ENCODE measurements around the gene VASH2.
"Not testable (repeated sequence)": the region's sequence is repeated elsewhere in the genome, so short reads cannot be mapped to it uniquely, and the experiment has no call there.

VASH2 gene

DNA sequence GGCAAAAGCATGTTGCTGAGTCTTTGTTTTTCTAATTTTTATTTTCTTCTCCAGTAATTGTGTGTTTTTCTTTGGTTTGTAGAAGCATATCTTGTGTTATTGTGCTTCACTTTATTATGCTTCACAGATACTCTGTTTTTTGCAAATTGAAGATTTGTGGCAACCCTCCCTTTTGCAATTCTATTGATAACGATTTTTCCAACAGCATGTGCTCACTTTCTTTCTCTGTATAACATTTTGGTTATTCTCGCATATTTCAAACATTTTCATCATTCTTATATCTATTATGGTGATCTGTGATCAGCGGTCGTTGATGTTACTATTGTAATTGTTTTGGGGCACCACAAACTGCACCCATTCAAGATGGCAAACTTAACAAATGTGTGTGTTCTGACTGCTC, 69.1 kb downstream of the VASH2 start:
- Histone ChIP-seq H3K4me3 (ENCODE audit: low read depth in 1 of 2, low read length in 2 of 2) (no peak overlapping the region), H3K9me3 (ENCODE audit: control insufficient read depth in 1 of 2, low read length in 2 of 2) (no peaks in the 10 kb centered on the region), H3K4me1 (ENCODE audit: control insufficient read depth in 1 of 2, insufficient read depth in 2 of 2, low read length in 2 of 2) (peaks cover 2 to 4% of the 10 kb centered on the region in 2 donors), H3K27ac (ENCODE audit: low read depth, low read length) (no peak overlapping the region), H3K27me3 (ENCODE audit: control insufficient read depth in 1 of 2, insufficient read depth in 2 of 2, low read length in 2 of 2) (no peaks in the 10 kb centered on the region), H3K9ac (ENCODE audit: low read depth in 1 of 2, low read length in 2 of 2) (no peak overlapping the region), H3K36me3 (ENCODE audit: control insufficient read depth in 1 of 2, insufficient read depth in 2 of 2, low read length in 2 of 2) (no peaks in the 10 kb centered on the region)

- no peaks in the 10 kb centered on the region for H3K9me3 ChIP-seq (ENCODE audit: control insufficient read depth in 1 of 2, low read length in 2 of 2)
- no peak overlapping the region for H3K4me3 ChIP-seq (ENCODE audit: low read depth in 1 of 2, low read length in 2 of 2)
- no peak overlapping the region for H3K9ac ChIP-seq (ENCODE audit: low read depth in 1 of 2, low read length in 2 of 2)
- H3K36me3 ChIP-seq (ENCODE audit: control insufficient read depth in 1 of 2, insufficient read depth in 2 of 2, low read length in 2 of 2): no peaks in the 10 kb centered on the region
- H3K4me1 ChIP-seq (ENCODE audit: control insufficient read depth in 1 of 2, insufficient read depth in 2 of 2, low read length in 2 of 2): no peaks in the 10 kb centered on the region
- no peaks in the 10 kb centered on the region for H3K27me3 ChIP-seq (ENCODE audit: control insufficient read depth in 1 of 2, insufficient read depth in 2 of 2, low read length in 2 of 2)
- no peak overlapping the region for H3K27ac ChIP-seq (ENCODE audit: low read depth, low read length)
Observed at GRCh38 chr1:213020016-213020415, 69.7 kb downstream of the VASH2 start.

DNA sequence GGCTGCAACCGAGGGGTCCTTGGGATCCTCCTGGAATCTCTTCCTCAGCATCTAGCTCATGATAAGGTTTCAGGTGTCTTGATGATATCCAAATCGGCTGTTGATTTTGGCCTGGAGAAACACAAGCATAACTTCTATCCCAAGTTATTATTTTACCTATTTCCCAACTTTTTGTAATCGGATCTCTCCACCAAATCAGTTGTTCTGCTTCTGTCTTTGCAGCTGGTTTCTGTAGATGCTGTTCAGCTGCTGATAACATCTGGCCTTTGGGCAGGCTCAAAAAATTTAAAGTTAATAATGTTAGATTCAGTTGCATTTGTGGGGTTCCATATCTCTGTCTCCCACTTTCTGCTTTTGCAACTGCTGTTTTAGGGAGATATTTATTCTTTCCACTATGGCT, 76.7 kb downstream of the VASH2 start:
- not testable (repeated sequence) for H3K4me3 ChIP-seq (ENCODE audit: low read depth in 1 of 2, low read length in 2 of 2); H3K27ac ChIP-seq (ENCODE audit: low read depth, low read length); H3K9me3 ChIP-seq (ENCODE audit: control insufficient read depth in 1 of 2, low read length in 2 of 2); H3K27me3 ChIP-seq (ENCODE audit: control insufficient read depth in 1 of 2, insufficient read depth in 2 of 2, low read length in 2 of 2); H3K9ac ChIP-seq (ENCODE audit: low read depth in 1 of 2, low read length in 2 of 2); H3K4me1 ChIP-seq (ENCODE audit: control insufficient read depth in 1 of 2, insufficient read depth in 2 of 2, low read length in 2 of 2); H3K36me3 ChIP-seq (ENCODE audit: control insufficient read depth in 1 of 2, insufficient read depth in 2 of 2, low read length in 2 of 2)

GRCh38 chr1:213032651-213033050, 82.3 kb downstream of the VASH2 start:
- Histone ChIP-seq H3K27ac (ENCODE audit: low read depth, low read length) (no peak overlapping the region), H3K4me3 (ENCODE audit: low read depth in 1 of 2, low read length in 2 of 2) (no peak overlapping the region), H3K36me3 (ENCODE audit: control insufficient read depth in 1 of 2, insufficient read depth in 2 of 2, low read length in 2 of 2) (no peaks in the 10 kb centered on the region), H3K9me3 (ENCODE audit: control insufficient read depth in 1 of 2, low read length in 2 of 2) (no peaks in the 10 kb centered on the region), H3K9ac (ENCODE audit: low read depth in 1 of 2, low read length in 2 of 2) (no peak overlapping the region), H3K27me3 (ENCODE audit: control insufficient read depth in 1 of 2, insufficient read depth in 2 of 2, low read length in 2 of 2) (no peaks in the 10 kb centered on the region), H3K4me1 (ENCODE audit: control insufficient read depth in 1 of 2, insufficient read depth in 2 of 2, low read length in 2 of 2) (no peaks in the 10 kb centered on the region)

DNA sequence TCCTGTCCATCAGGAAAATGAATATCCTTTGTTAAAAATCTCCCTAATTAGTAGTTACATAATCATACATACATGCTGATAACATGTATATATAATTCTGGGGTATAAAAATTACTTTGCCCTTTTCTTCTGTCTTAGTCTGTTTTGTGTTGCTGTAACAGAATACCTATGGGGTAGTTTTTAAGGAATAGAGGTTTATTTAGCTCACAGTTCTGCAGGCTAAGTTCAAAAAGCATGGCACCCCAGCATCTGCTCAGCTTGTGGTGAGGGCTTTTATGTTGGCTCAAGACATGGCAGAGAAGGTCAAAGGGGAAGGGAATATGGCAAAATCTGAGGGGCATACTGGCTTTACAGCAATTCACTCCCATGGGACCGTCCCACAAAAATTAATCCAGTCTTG, 84.4 kb downstream of the VASH2 start:
- Histone ChIP-seq H3K27me3 (ENCODE audit: control insufficient read depth in 1 of 2, insufficient read depth in 2 of 2, low read length in 2 of 2) (no peaks in the 10 kb centered on the region), H3K27ac (ENCODE audit: low read depth, low read length) (no peak overlapping the region), H3K36me3 (ENCODE audit: control insufficient read depth in 1 of 2, insufficient read depth in 2 of 2, low read length in 2 of 2) (no peaks in the 10 kb centered on the region), H3K4me1 (ENCODE audit: control insufficient read depth in 1 of 2, insufficient read depth in 2 of 2, low read length in 2 of 2) (no peaks in the 10 kb centered on the region), H3K9me3 (ENCODE audit: control insufficient read depth in 1 of 2, low read length in 2 of 2) (no peaks in the 10 kb centered on the region), H3K4me3 (ENCODE audit: low read depth in 1 of 2, low read length in 2 of 2) (no peak overlapping the region), H3K9ac (ENCODE audit: low read depth in 1 of 2, low read length in 2 of 2) (no peak overlapping the region)

DNA sequence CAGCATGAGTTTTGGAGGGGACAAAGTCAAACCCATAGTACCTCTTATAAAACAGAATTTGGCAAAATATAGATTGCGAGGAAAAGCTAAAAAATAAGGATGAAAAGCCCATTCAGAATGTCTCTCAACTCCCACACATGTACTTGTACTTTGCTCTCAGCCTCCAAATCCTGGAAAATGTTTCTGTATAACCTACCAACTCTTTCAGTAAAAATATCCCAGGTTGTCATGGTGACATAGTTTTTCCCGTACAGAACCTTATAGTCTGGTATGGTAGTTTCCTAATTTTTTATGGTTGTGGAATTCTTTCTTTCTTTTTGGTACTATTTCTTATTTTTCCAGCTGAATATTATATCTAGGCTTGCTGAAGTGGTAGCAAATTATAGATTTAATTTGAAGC, 85.2 kb downstream of the VASH2 start:
- H3K27me3 ChIP-seq (ENCODE audit: control insufficient read depth in 1 of 2, insufficient read depth in 2 of 2, low read length in 2 of 2): no peaks in the 10 kb centered on the region
- H3K4me1 ChIP-seq (ENCODE audit: control insufficient read depth in 1 of 2, insufficient read depth in 2 of 2, low read length in 2 of 2): no peaks in the 10 kb centered on the region
- no peaks in the 10 kb centered on the region for H3K36me3 ChIP-seq (ENCODE audit: control insufficient read depth in 1 of 2, insufficient read depth in 2 of 2, low read length in 2 of 2)
- H3K27ac ChIP-seq (ENCODE audit: low read depth, low read length): no peak overlapping the region
- no peak overlapping the region for H3K4me3 ChIP-seq (ENCODE audit: low read depth in 1 of 2, low read length in 2 of 2)
- H3K9me3 ChIP-seq (ENCODE audit: control insufficient read depth in 1 of 2, low read length in 2 of 2): no peaks in the 10 kb centered on the region
- no peak overlapping the region for H3K9ac ChIP-seq (ENCODE audit: low read depth in 1 of 2, low read length in 2 of 2)
